Measurements from ENCODE around the gene GATA5.

Gene GATA5

GRCh38 chr20:62476056-62476838 lies 452 bp upstream of the GATA5 start:
- no peak overlapping the region for H3K9ac ChIP-seq (ENCODE audit: low read length)
- H3K4me1 ChIP-seq (ENCODE audit: control insufficient read depth, insufficient read depth, low read length): no peaks in the 10 kb centered on the region
- H3K9me3 ChIP-seq (ENCODE audit: control insufficient read depth, low read length): no peaks in the 10 kb centered on the region
- peaks cover 49% of the 10 kb centered on the region for H3K27me3 ChIP-seq (replicated peaks; ENCODE audit: control insufficient read depth, insufficient read depth, low read length)
- no peaks in the 10 kb centered on the region for H3K36me3 ChIP-seq (ENCODE audit: control insufficient read depth, insufficient read depth, low read length, severe bottlenecking)
- H3K4me3 ChIP-seq (ENCODE audit: low read length): no peak overlapping the region
- no peak for DNase-seq (ENCODE audit: low read depth)

- Histone ChIP-seq H3K9ac (ENCODE audit: low read length) (no peak overlapping the region), H3K9me3 (ENCODE audit: control insufficient read depth, low read length) (no peaks in the 10 kb centered on the region), H3K4me3 (ENCODE audit: low read length) (no peak overlapping the region), H3K36me3 (ENCODE audit: control insufficient read depth, insufficient read depth, low read length, severe bottlenecking) (no peaks in the 10 kb centered on the region), H3K4me1 (ENCODE audit: control insufficient read depth, insufficient read depth, low read length) (no peaks in the 10 kb centered on the region), H3K27me3 (replicated peaks; ENCODE audit: control insufficient read depth, insufficient read depth, low read length) (peaks cover 52% of the 10 kb centered on the region)
- no peak for DNase-seq (ENCODE audit: low read depth)
Measured at GRCh38 chr20:62475027-62475771, 596 bp downstream of the GATA5 start.

GRCh38 chr20:62474604-62475026 lies 1.2 kb downstream of the GATA5 start:
- H3K9me3 ChIP-seq (ENCODE audit: control insufficient read depth, low read length): no peaks in the 10 kb centered on the region
- H3K27me3 ChIP-seq (replicated peaks; ENCODE audit: control insufficient read depth, insufficient read depth, low read length): peaks cover 55% of the 10 kb centered on the region
- no peaks in the 10 kb centered on the region for H3K36me3 ChIP-seq (ENCODE audit: control insufficient read depth, insufficient read depth, low read length, severe bottlenecking)
- no peaks in the 10 kb centered on the region for H3K4me1 ChIP-seq (ENCODE audit: control insufficient read depth, insufficient read depth, low read length)
- H3K4me3 ChIP-seq (ENCODE audit: low read length): no peak overlapping the region
- H3K9ac ChIP-seq (ENCODE audit: low read length): no peak overlapping the region
- no peak for DNase-seq (ENCODE audit: low read depth)

DNA sequence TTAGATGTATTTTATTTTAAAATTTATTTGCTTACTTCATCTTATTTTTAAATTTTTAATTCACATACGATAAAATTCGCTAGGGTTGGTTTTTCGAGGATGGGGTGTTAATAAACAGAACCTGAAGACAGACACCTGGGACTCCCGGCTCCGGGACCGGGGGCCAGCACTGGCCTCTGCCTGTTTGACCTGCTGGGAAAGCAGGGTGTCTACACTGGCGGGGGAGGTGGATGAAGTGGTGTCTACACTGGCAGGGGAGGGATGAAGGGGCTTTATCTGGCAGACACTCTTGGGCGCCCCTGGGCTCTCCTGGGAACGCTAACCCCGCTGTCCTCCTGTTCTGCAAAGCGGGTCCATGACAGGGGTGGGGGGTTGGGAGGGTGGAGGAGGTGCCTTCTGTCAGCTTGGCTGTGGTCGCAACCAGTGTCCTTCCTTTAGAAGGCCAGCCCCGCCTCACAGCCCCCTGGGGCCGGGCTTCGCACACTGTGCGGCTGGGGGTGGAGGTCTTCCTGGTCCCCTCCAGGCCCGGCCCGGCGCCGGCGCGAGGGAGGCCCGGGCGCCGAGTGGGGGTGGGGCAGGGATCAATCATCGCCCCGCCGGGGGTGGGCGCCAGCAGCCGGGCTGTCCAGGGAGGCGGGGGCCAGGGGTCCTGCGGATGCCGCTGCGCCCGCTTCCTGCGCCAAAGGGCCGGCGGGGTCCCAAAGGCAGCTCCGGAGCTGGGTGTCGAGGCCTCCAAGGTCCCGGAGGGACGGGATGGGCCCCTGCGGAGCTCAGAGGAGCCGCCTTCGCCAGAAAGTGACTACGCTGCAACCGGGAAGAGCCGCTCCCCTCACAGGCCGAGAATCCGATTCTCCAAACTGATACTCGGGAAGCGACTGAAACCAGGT lies 1.8 kb downstream of the GATA5 start:
- no peak for DNase-seq (ENCODE audit: low read depth)
- Histone ChIP-seq H3K4me1 (ENCODE audit: control insufficient read depth, insufficient read depth, low read length) (no peaks in the 10 kb centered on the region), H3K9ac (ENCODE audit: low read length) (no peak overlapping the region), H3K4me3 (ENCODE audit: low read length) (no peak overlapping the region), H3K9me3 (ENCODE audit: control insufficient read depth, low read length) (no peaks in the 10 kb centered on the region), H3K36me3 (ENCODE audit: control insufficient read depth, insufficient read depth, low read length, severe bottlenecking) (no peaks in the 10 kb centered on the region), H3K27me3 (replicated peaks; ENCODE audit: control insufficient read depth, insufficient read depth, low read length) (peaks cover 56% of the 10 kb centered on the region)

- Histone ChIP-seq H3K27me3 (replicated peaks; ENCODE audit: control insufficient read depth, insufficient read depth, low read length) (peaks cover 57% of the 10 kb centered on the region), H3K36me3 (ENCODE audit: control insufficient read depth, insufficient read depth, low read length, severe bottlenecking) (no peaks in the 10 kb centered on the region), H3K9me3 (ENCODE audit: control insufficient read depth, low read length) (no peaks in the 10 kb centered on the region), H3K4me3 (ENCODE audit: low read length) (no peak overlapping the region), H3K9ac (ENCODE audit: low read length) (no peak overlapping the region), H3K4me1 (ENCODE audit: control insufficient read depth, insufficient read depth, low read length) (no peaks in the 10 kb centered on the region)
- no peak for DNase-seq (ENCODE audit: low read depth)
Measured at GRCh38 chr20:62472941-62473585, 2.7 kb downstream of the GATA5 start.

DNA sequence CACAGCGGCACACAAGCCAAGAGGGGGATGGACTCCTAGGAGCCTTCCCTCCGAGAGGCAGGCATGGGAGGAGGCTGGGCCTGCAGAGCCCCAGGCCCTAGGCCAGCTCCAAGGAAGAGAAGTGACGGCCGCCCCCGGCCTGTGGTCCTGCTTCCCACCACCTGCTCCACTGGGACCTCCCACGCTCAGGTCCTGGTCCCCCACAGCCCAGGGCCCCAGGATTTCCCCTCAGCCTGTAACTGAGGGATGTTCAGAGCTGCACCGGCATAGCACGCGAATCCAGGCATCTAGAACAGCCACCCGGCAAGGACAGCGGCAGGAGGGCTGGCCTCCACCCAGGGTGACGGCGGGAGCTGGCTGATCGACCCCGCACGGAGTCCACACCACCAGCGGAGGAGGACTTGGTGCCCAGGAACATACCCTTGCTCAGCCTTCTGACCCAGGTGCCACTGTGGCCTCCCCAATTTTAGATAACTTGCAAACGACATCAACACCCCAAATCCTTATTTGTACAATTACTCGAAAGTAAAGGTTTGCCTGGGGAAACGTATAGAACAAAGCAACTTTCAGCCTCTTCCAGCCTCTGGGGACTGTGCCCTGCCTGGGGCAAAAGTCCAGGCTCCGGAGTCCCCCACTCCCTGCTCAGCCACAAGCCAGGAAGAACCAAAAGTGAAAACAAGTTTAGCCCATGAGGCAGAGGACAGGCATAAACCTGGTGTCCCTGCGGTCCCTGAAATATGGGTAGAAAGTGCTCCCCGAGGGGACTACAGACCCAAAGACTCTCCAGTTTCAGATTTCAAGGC lies 3.5 kb downstream of the GATA5 start:
- Histone ChIP-seq H3K4me1 (ENCODE audit: control insufficient read depth, insufficient read depth, low read length) (no peaks in the 10 kb centered on the region), H3K9ac (ENCODE audit: low read length) (no peak overlapping the region), H3K27me3 (replicated peaks; ENCODE audit: control insufficient read depth, insufficient read depth, low read length) (peaks cover 53% of the 10 kb centered on the region), H3K4me3 (ENCODE audit: low read length) (no peak overlapping the region), H3K36me3 (ENCODE audit: control insufficient read depth, insufficient read depth, low read length, severe bottlenecking) (no peaks in the 10 kb centered on the region), H3K9me3 (ENCODE audit: control insufficient read depth, low read length) (no peaks in the 10 kb centered on the region)
- no peak for DNase-seq (ENCODE audit: low read depth)

- Histone ChIP-seq H3K4me1 (ENCODE audit: control insufficient read depth, insufficient read depth, low read length) (no peaks in the 10 kb centered on the region), H3K9me3 (ENCODE audit: control insufficient read depth, low read length) (no peaks in the 10 kb centered on the region), H3K4me3 (ENCODE audit: low read length) (no peak overlapping the region), H3K36me3 (ENCODE audit: control insufficient read depth, insufficient read depth, low read length, severe bottlenecking) (no peaks in the 10 kb centered on the region), H3K9ac (ENCODE audit: low read length) (no peak overlapping the region), H3K27me3 (replicated peaks; ENCODE audit: control insufficient read depth, insufficient read depth, low read length) (peaks cover 58% of the 10 kb centered on the region)
- no peak for DNase-seq (ENCODE audit: low read depth)
Measured at GRCh38 chr20:62470459-62470858, 5.3 kb downstream of the GATA5 start.

DNA sequence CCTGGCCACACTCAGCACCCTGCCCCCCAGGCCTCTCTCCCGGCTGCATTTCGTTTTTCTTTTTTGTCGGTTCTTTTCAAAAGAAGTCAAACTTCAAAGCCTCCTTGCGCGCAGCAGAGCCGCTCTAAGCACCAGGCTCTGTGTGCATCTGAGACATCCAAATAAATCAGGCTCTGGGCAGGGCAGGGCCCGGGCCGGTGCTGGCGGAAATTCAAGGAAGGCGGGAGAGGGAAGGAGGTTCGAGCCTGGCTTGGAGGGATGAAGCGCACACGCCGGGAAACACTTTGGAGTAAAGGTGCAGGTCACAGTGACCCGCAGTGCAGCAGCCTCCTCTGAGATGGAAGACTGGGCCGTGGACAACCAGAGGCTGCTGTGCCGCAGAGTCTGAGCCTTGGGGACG lies 5.8 kb downstream of the GATA5 start:
- Histone ChIP-seq H3K9me3 (ENCODE audit: control insufficient read depth, low read length) (no peaks in the 10 kb centered on the region), H3K4me1 (ENCODE audit: control insufficient read depth, insufficient read depth, low read length) (no peaks in the 10 kb centered on the region), H3K27me3 (replicated peaks; ENCODE audit: control insufficient read depth, insufficient read depth, low read length) (peaks cover 56% of the 10 kb centered on the region), H3K4me3 (ENCODE audit: low read length) (no peak overlapping the region), H3K9ac (ENCODE audit: low read length) (no peak overlapping the region), H3K36me3 (ENCODE audit: control insufficient read depth, insufficient read depth, low read length, severe bottlenecking) (no peaks in the 10 kb centered on the region)
- DNase-seq (ENCODE audit: low read depth): no peak

DNA sequence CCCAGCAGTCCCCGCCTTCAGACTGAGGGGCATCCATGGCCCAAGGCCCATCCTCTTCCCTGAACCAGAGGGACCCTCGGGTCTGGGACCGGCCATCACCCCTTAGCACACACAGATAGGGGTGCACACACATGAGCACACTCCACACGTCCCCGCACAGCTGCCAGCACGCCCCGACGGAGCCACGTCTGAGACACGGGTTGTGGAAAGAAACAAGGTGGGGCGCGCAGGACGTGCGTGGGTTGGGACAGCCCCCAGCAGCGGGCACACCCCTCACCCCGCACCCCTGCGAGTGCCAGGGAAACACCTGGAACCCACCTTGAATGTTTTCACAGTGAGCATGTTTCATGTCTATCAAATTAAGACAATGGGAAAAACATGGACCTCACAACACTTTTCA lies 6.4 kb downstream of the GATA5 start:
- peaks cover 50% of the 10 kb centered on the region for H3K27me3 ChIP-seq (replicated peaks; ENCODE audit: control insufficient read depth, insufficient read depth, low read length)
- H3K36me3 ChIP-seq (ENCODE audit: control insufficient read depth, insufficient read depth, low read length, severe bottlenecking): no peaks in the 10 kb centered on the region
- H3K4me1 ChIP-seq (ENCODE audit: control insufficient read depth, insufficient read depth, low read length): no peaks in the 10 kb centered on the region
- no peak for DNase-seq (ENCODE audit: low read depth)
- H3K4me3 ChIP-seq (ENCODE audit: low read length): no peak overlapping the region
- H3K9me3 ChIP-seq (ENCODE audit: control insufficient read depth, low read length): no peaks in the 10 kb centered on the region
- H3K9ac ChIP-seq (ENCODE audit: low read length): no peak overlapping the region

DNA sequence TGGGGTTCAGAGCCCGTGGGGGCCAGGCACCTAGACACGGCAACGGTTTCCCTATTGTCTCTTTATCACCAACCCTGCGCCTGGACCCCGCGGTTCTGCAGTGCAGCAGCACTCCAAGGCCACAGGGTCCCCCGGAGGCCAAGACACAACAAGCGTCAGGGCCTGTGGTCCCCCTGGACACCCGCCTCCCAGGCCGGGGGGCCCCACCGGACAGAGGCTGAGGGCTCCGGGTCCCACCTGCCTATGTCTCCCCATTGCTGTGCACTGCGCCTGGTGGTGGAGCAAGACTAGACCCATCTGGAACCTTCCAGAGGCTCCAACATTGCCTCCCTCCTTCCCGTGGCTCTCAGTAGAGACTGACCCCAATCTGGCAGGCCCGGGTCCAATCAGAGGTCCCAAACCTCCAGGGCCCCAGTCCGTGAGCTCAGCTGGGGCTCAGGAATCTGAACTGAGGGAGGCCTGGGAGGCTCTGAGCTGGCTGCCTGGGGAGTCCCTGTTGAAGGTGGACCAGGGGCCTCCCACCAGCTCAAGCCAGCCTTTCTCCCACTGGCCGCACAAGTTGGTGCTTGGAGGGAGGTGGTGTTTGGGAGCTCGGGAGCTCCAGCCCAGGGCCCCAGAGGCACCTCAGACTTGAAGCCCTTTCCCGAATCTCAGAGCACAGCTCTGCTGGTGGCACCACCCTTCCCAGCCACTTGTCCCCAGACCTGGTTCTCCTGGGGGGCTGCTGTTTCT lies 8.8 kb downstream of the GATA5 start:
- DNase-seq (ENCODE audit: low read depth): no peak
- H3K36me3 ChIP-seq (ENCODE audit: control insufficient read depth, insufficient read depth, low read length, severe bottlenecking): no peaks in the 10 kb centered on the region
- no peaks in the 10 kb centered on the region for H3K9me3 ChIP-seq (ENCODE audit: control insufficient read depth, low read length)
- H3K4me3 ChIP-seq (ENCODE audit: low read length): no peak overlapping the region
- no peaks in the 10 kb centered on the region for H3K4me1 ChIP-seq (ENCODE audit: control insufficient read depth, insufficient read depth, low read length)
- peaks cover 44% of the 10 kb centered on the region for H3K27me3 ChIP-seq (replicated peaks; ENCODE audit: control insufficient read depth, insufficient read depth, low read length)
- no peak overlapping the region for H3K9ac ChIP-seq (ENCODE audit: low read length)

Data from adipocyte (in vitro differentiated cells).